ENCODE results near the gene SEMA5A.

Gene SEMA5A

DNA sequence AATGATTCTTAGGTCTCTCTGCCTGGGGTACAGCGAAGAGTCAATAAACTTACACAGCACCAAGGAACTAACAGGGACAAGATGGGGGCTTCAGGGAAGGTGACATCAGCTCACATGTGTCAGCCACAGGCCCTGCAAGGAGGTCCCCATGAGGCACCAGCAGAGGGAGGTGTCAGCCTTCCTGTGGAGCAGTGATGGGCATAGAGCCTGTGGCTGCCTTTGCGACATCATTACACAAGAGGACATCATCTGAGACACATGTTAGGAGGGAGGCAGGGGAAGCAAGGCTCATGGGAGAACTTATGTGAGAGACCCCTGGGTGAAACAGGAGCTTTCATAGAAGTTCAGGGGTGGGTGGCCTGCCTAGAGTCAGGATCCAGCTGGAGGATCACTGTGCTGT lies 389.6 kb downstream of the SEMA5A start:
- peak; percentile 67 for DNase-seq

DNA sequence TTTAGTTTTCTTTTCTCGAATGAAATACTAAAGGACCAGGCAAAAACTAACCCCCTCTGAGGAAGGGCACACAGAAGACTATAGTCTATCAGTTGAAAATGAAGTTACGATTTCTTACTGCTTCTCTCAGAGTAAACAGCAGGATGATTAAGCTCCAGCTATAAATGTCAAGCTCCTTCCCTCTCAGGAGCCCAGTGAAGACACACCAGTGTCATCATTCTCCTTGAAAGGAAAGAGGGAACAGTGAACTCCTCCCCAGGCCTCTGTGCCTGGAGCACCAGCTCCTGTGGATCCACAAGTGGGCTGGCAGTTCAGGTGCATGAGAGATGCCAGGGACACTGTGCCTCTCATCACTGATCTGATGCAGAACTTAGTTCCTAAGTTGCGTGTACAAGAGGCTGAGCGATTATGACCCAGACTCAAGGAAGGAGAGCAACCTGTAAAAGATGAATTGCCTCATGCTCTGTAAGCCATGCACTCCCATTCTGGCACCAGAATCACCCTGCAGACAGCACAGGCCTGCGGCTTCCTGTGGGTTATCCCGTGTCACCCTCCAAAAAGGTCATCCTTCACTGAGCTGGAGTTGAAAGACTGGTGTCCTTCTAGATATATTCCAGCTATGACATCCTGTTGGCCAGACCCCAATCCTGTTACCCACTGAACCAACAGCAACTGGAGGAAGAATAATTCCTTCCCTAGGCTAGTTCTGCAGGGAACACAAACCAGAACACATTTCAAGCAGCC lies 394.0 kb downstream of the SEMA5A start:
- DNase-seq = no peak

DNA sequence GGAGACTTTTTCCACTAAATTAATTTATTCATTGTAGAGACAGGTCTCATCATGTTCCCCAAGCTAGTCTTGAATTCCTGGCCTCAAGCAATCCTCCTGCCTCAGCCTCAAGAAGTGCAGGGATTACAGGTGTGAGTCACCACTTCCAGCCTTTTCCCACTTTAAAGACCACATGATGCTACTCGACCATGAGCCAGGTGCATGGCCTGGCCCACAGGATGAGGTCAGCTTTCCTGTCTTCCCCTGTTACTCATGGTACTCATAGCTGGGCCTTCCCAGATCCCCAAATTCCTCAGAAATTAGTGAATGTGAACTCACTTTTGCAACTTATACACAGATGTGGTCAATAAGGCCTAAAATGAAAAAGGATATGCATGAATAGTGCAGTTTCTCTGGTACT lies 395.9 kb downstream of the SEMA5A start:
- DNase-seq = no peak

DNA sequence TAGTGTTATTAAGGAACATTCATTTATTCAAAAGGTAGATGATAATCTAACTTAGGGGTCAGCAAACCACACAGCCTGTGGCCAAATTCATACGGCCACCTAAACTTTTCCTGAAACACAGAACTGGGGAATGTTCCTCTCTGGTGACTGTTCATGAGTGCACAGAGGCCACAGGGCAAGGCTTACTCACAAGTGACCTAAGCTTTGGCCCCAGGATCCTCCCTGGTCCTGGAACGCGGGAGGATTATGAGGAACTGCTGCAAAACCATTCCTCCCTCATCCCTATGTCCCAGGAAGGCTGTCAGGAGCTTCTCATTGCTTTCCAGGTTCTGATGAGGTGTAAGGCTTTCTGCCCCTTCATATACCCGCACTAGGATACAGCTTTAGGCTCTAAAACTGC lies 397.6 kb downstream of the SEMA5A start:
- no peak for DNase-seq

DNA sequence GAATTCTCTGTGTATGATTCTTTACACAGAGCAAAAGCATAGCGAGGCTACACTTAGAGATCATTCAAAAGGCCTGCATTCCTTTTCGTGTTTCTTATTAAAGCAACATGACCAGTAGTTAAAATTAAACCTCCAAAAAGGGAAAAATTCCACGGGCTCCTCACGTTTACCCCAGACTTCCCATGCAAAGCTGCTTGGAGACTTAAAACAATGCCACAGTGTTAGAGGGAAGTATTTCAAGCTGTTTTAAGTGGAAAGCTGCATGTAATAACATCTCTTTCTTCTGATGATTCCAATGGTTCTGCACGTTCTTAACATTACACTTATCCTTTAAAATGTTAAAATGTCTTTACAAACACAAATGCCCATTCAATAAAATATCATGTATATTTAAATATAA lies 405.2 kb downstream of the SEMA5A start:
- no peak for DNase-seq

DNA sequence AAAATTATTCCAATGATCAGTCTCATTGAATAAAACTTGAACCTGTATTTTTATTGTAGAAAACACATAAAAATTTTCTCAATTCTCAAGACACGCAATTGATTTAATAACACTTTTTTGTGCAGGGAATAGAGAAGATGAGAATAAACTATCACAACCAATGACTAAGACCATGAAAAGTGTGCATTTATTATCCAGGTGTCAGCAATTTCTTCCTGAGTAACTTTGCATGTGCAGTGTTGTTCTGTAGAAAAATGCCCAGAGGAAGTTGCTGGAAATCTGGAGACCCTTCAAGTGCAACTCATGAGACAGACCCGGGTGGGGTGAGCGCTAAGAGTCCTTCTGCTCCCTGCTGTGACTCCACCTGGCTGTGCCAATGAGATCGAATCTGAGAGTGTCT lies 405.7 kb downstream of the SEMA5A start:
- DNase-seq = no peak

DNA sequence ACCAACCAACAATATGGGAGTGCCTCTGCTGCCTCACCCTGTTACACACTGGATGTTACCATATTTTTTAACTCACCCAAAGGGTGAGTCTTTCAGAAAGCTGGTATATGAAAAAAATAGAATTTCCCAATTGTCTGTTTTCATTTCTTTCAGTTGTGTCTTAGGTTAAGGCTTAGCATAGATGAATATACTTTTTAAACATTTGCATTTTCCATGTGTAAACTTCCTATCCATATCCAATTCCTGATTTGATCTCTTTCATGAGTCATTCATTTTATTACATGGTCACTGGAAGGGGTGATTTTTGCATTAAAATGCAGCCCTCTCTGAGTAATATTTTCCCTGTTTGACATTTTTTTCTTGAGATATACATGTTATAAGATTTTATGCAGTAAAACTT lies 406.5 kb downstream of the SEMA5A start:
- DNase-seq = no peak

DNA sequence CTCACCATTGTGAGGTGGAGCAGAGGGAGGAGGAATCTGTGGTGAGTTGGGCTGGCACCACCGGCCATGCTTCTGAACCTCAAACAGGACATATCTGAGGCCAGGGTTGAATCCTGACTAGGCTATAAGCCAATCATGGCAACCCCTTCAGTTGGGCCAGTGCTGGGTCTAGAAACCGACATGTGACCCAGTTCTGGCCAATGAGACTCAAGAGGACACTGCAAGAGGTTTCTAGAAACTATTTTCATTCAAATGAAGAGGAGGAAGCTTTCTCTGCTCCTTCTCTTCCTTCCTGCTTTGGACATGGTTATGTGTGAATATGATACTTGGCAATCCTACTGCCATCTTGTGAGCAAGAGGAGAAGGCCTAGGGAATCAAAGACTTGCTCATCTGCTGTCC lies 417.7 kb downstream of the SEMA5A start:
- no peak for DNase-seq

DNA sequence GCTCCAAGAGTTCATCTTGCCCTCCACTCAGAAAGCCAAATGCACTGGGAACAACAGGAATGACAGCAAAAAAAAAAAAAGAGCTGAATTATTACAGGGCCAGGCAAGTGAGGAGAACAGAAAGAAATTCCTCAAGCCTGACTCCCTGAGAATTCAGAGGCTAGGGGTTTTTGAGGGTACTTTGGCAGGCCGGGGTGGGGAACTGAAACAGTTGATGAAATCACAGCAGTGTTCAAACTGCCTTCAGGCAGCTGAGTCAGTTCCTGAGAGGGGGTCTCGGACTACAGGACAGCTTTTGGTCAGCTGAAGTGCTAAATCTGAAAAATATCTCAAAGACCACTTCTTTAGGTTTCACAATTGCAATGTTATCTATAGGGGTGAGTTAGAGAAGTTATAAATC lies 419.4 kb downstream of the SEMA5A start:
- DNase-seq = no peak

DNA sequence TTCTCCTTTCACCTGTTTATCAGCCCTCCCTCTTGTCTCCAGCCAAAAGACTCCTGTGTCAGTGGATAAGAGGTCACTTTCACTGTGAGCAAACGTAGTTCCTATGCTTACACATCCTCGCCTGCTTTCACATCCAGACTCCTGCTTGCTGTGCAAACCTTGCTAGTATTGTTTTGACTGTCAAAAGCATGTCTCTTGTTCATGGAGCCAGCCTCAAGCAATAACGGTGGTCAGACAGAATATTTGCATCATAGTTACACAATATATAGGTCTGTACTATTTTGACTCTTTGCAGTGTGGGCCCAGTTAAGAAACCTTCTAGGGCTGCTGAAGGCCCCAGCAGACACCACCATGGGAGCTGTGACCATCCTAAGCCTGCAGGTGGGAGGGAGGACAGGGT lies 420.0 kb downstream of the SEMA5A start:
- DNase-seq = no peak

DNA sequence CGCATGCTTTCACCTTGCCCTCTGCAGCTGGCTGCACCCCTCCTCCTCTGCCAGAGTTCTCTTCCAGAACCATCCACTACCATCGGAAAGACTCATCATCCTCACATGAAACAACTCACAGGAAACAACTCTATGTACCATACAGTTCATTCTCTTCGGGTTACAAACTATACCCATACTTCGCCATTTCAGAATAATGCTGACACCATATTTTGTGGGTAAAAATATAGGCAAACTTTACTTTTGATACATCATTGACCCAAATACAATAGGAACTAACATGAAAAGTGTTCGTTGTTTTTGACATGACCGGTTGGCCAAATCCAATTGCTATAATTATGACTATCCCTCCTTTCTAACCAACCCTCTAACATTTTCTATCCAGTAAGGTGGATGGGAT lies 421.0 kb downstream of the SEMA5A start:
- DNase-seq = no peak

DNA sequence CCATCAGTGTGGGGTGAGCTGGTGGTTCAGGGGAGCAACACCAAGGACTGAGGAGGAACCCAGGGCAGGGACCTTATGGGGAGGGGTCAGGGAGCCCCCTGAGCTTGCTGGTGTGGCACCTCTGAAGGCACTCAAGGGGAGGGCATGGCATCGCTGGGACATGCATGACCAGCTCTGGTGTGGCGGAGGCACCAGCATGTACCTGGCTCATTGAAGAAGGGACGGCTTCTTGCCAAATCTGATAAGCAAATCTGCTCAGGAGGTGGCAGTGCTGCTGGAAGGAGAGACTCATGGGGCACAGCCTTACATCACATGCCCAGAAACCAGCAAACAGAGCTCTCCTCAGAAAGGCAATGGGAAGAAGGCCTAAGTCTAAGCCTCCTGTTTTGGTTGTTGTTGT lies 421.8 kb downstream of the SEMA5A start:
- no peak for DNase-seq

DNA sequence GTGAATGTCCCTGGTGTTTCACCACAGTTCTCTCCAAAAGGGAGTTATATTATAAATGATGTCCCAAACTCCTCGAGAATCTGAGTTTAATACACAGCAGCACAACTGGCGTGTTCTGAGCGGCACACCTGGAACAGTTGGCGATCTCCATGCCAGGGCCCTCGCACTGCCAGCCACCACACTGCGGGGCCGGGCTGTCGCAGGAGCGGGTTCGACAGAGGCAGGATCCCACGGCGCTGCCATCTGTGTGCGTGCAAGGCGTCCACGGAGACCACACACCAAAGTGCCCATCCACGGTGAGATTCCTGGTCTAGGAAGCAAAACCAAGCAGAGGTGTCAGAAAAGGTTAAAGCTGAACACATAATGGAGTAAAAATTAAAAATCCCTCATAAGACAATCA lies 423.3 kb downstream of the SEMA5A start:
- DNase-seq = no peak

DNA sequence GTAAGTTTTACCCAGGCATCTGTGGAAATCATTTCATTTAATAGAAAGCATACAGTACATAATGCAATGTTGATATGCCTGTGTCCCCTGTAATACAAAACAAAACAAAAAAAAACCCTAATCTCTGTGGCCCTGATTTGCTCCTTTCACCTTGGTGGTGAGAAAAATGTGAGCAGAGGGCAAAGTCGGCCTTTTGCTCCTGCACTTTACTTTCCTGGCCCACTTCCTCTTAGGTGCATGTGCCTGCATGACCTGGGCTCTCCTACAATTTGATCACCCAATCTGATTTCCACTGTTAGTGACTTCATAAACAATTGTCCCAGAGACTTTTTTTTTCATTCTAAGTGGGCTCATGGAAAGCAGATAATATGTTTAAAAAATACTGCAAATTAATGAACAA lies 424.3 kb downstream of the SEMA5A start:
- no peak for DNase-seq

DNA sequence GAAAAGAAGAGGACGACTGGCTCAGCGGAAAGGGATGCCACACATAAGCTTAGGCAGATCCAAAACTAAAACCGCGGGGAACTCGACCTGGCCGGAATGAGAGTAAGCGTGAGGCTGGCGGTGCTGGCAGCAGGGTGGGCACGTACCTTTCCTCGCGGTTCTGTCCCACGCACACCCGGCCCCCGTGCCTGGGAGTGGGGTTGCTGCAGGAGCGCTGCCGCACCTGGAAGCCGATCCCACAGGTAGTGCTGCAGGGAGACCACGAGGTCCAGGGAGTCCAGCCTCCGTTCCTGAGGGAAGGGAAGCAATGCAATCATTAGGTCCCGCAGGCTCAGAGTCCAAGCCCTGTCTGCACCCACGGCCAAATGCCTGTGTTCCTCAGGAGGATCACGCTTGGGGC lies 427.0 kb downstream of the SEMA5A start:
- DNase-seq = no peak

DNA sequence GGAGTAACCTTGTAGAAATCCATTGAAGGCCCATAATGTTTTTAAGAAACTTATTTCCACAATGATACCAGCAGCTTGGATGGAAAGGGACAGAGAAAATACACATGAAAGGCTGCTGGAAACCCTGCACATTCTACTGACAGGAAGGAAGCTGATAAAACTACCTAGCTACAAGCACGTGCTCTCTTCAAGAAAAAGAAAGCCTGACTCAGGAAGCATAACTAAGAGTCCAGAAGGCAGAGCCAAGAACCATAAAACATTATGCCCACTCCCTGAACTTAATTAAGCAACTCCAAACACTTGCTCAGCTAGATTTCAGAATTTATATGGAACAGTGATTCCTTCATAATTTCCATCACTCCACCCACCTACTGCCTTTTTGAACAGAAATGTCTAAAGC lies 430.8 kb downstream of the SEMA5A start:
- no peak for DNase-seq

DNA sequence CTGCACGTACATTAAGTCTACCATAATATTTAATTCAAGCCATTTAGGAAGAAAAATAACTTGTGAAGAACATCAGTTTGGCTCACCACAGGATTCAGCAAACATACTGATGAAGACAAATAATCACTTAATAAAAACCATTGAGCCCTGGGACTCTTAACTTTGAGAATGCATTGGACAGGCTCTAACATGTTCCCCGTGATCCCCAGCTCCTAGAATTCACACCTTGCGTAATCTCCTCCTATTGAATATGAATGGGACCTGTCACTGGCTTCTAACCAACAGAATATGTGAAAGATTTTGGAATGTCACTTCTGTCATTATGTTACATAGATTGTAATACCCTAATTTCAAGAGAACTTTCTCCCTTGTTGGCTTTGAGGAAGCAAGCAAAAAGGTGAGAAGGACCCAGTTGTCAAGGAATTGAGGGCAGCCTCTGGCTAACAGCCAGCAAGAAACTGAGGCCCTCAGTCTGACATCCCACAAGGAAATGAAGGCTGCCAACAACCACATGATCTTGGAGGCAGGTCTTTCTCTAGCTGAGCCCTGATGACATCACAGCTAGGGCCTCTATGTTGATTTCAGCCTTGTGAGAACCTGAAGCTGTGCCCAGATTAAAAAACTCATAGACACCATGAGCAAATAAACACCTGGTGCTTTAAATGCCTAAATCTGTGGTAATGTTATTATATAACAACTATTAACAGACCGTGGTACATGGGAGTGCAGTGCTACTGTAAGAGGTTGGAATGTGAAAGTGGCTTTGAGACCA lies 433.2 kb downstream of the SEMA5A start:
- DNase-seq = no peak

DNA sequence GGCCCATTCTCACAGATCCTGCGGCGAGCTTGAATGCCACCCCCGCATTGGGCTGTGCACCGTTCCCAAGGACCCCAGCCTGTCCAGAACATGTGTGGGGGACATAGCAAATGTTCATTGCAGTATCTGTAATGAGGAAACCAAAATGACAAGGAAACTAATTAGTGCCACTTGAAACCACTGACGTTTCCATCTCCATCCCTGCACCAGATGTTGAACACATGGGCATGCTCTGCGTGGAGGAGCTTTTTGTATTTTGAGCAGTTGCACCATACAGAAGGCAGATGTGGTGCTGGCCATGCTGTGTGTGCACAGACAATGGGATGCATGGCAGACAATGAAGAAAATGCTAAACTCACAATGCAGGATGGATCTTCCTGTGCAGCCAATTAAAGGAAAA lies 437.7 kb downstream of the SEMA5A start:
- no peak for DNase-seq

DNA sequence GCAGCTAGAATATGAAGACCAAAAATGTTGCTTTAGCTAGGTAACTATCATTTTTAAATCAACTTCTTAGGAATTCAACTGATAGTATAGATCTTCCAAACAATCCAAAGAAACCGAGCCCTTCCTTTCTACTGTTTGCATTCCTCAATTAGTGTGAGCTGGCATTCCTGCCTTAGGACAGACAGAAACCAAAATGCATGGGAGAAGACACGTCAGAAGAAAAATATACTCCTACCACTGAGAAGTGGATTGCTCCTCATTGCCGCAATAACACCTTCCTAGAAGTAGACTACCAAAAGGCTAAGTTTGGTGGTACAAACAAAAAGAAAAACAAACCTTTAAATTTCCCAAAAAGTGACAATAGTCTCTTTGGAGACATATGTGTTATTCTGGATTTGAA lies 440.0 kb downstream of the SEMA5A start:
- no peak for DNase-seq

DNA sequence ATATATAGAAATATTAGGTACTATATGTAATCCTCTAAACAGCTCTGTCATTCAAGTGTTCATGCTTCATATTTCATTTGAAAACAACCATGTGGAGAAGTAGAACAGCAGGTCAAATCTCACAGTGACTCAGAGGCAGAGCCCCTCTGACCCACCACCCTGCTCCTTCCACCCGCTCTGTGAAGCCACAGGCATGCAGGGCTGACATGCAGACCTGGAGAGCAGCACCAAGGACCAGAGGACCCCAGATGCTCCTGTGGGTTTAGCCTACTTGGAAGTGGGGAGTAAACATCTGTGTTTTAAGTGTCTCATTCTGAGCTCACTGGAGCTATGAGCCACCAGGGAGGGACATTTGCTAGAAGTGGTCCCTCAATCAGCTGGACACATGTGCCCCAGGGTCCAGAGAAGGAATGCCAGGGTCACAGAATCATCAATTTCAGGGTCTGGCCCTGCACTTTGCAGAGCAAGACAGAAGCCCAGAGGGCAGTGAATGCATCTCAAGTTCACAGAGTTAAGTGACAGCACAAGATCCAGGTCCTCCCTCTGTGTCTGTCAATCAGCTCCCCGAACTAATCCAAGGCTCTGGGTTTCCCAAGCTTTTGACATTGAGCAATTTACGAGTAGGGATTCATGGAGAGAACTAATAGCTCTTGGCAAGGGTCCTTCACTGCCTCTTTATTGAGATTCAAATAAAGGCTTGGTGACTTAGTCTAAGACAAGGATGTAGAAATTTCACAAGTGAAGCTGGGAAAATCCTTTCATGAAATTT lies 441.1 kb downstream of the SEMA5A start:
- DNase-seq = no peak

DNA sequence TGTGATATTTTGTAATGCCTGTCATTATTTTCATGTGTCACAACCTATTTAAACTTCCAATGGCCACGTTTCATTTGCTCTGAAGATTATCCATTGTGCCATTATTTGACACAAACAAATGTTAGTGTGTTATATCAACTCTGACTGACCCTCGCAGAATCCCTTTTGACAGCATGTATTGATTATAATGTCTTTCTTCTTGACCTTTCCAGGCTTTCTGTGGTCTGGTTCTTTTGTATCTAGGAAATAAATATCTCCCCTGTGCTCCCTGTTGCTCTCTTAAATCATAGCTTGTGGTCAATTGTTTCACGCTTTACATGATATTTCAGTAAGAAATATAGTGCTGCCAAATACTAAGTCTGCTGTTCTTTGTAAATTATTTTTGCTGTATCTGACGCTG lies 442.6 kb downstream of the SEMA5A start:
- no peak for DNase-seq

DNA sequence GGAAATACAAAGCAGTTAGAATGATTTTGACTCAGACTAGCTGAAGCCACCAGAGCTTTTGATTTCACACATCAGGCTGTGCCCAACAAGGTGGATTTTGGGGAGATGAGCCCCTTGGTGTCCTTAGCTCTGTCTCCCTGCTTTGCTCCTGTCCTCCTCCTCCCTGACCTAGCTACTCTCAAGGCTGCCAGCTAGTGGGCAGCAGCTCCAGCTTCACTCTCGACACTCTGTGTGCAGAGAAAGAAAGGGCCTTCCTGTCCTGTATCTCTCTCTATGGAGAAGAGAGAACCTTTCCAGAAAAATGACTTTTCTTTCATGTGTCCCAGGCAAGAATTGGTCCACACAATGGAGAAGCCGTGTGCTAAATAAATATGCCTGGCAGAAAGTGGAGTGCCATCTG lies 446.2 kb downstream of the SEMA5A start:
- DNase-seq = no peak

DNA sequence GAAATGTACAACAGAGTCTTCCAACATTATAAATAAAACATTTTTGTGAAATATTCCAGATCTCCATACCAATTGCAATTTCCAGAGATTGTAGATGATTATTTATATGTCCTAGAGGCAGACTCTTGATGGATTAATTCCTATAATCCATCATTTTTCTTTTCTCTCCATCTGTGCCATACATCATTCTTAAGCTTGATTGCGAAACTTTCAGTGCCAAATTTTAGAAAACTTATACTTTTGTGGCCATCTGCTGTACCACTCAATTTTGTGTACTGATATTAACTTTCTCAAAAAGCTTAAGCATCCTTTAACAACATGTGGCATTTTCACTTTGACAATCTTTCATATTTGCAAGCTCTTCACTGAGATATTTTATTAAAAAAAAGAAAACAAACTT lies 446.9 kb downstream of the SEMA5A start:
- DNase-seq = no peak

DNA sequence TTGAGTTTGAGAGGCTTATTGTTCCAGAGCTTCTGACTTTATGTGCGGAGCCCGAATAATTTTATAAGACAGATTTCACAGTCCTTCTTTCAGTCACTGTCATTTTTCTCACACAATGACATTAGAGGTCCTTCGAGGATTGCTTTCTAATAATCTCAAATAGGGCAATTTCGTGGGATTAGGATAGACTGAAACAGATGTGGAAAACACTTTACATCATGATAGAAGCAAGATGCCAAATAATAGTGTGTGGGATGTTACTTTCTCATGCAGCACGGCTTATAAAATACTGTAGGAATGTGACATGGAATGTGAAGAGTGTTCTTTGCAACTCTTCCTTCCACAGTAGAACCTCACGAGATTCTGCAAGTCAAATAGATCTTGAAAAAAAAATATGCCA lies 451.3 kb downstream of the SEMA5A start:
- DNase-seq = no peak

Data from right forelimb (tissue), 1 donor.